HG03159 (cell line): ENCODE results near the gene PLK4.
"Not testable (repeated sequence)": the region's sequence is repeated elsewhere in the genome, so short reads cannot be mapped to it uniquely, and the experiment has no call there.

Experiments used
- ATAC-seq: cut with Tn5 transposase; IDR thresholded peaks from one replicate; pipeline ENCODE4 v1.9.1; 2021; ENCODE audit warnings: mild to moderate bottlenecking, moderate library complexity; ENCODE audit not compliant: unreplicated experiment

Gene PLK4

DNA sequence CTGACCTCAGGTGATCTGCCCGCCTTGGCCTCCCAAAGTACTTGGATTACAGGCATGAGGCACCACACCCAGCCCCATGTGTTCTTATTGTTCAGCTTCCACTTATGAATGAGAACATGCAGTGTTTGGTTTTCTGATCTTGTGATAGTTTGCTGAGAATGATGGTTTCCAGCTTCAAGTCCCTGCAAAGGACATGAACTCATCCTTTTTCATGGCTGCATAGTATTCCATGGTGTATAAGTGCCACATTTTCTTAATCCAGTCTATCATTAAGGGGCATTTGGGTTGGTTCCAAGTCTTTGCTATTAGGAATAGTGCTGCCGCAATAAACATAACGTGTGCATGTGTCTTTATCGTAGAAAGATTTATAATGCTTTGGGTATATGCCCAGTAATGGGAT is 19.0 kb downstream of the PLK4 start:
- not testable (repeated sequence) for ATAC-seq

GRCh38 chr4:127905029-127905428 is 24.3 kb downstream of the PLK4 start:
- ATAC-seq, result no peak

DNA sequence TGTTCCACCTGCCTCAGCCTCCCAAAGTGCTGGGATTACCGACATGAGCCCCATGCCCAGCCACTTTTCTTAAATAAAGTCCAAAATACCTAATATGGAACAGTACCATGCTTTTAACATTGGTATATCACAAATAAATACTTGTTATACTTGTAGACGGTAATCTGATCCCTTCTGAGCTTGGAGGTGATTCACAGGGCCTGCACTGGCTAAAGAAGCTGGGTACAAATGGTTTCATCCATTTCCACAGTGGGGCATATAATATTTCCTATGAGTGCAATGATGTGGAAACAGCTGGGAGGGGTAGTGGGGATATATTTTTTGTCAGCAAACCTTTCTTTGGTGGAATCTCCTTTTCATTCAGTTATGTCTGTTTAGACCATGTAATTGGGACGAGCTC is 35.8 kb downstream of the PLK4 start:
- ATAC-seq, result no peak

GRCh38 chr4:127917151-127917550 is 36.5 kb downstream of the PLK4 start:
- ATAC-seq, result no peak

GRCh38 chr4:127920521-127920920 is 39.8 kb downstream of the PLK4 start:
- ATAC-seq, result no peak

- no peak for ATAC-seq
Measured at GRCh38 chr4:127922226-127922625, 41.5 kb downstream of the PLK4 start.

DNA sequence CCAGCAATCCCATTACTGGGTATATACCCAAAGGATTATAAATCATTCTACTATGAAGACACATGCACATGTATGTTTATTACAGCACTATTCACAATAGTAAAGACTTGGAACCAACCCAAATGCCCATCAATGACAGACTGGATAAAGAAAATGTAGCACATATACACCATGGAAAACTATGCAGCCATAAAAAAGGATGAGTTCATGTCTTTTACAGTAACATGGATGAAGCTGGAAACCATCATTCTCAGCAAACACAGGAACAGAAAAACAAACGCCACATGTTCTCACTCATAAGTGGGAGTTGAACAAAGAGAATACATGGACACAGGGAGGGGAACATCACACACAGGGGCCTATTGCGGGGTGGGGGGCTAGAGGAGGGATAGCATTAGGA is 45.0 kb downstream of the PLK4 start:
- ATAC-seq, result not testable (repeated sequence)

DNA sequence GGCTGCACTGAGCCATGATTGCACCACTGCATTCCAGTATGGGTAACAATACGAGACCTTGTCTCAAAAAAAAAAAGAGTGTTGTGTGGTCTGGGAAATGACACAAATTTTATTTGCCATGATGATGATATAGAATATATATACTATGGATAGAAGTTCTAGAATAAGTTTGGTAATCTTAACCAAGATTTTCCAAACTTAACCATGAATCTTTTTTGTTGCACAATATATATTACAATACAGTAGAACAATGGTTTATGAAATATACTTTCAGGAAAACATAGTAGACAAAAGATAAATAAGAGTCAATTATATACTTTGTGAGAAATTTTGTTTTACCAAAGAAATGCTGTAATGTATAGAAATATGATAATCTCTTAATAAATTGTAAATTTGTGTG is 49.5 kb downstream of the PLK4 start:
- no peak for ATAC-seq

DNA sequence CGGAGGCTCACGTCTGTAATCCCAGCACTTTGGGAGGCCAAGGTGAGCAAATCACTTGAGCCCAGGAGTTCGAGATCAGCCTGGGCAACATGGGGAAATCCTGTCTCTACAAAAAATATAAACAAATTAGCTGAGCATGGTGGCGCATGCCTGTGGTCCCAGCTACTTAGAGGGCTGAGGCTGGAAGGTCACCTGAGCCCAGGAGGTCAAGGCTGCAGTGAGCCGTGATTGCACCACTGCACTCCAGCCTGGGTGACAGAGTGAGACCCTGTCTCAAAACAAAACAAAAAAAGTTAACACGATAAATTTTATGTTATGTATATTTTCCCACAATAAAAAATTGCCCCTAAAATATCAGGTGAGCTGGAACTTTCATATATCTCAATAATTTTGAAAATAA is 51.1 kb downstream of the PLK4 start:
- not testable (repeated sequence) for ATAC-seq

DNA sequence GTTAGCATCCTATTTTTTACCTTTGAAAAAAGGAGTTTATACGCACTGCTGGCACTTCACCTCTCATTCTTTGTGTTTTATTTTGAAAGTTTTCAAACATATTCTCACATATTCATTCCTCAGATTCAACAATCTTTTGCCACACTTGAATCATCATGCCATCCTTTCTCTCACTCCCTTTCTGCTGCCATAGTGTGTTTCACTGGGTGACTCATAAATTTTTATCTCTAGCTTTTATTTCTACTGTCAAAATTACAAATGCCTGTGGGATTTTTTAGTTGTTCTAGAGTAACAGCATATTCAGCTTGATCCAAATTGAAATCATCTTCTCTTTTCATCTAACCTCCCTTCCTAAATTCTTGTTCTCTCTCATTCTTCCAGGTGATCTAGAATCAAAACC is 56.3 kb downstream of the PLK4 start:
- no peak for ATAC-seq
